IgD-negative memory B cell (primary cell): ENCODE data around the gene NUDT3. TPM values are rescaled to one million over a fixed set of nuclear protein-coding genes. Genes with fewer than 3 reads are reported as not detected.
A peak's percentile ranks its signal among the peaks of the same experiment; 100 is the strongest.
"Not testable (repeated sequence)": the region's sequence is repeated elsewhere in the genome, so short reads cannot be mapped to it uniquely, and the experiment has no call there.

Experiments
- H3K27ac Mint-ChIP-seq, 3 donors: one replicate each; pipeline ENCODE4 v1.8.0; 2020 to 2022; ENCODE audit warnings: mild to moderate bottlenecking in 3 of 3, mixed read lengths in 3 of 3, moderate library complexity in 1 of 3
- H3K27me3 Mint-ChIP-seq: one replicate; pipeline ENCODE4 v1.8.0; 2021; ENCODE audit warnings: mixed read lengths
- H3K36me3 Mint-ChIP-seq: one replicate; pipeline ENCODE4 v1.8.0; 2020; ENCODE audit warnings: mild to moderate bottlenecking, mixed read lengths
- H3K4me1 Mint-ChIP-seq, 3 donors: one replicate each; pipeline ENCODE4 v1.8.0; 2020 to 2022; ENCODE audit warnings: mixed read lengths in 3 of 3, mild to moderate bottlenecking in 1 of 3
- H3K4me3 Mint-ChIP-seq, 4 donors: one replicate each; pipeline ENCODE4 v1.8.0; 2020 to 2022; ENCODE audit warnings: mild to moderate bottlenecking in 4 of 4, mixed read lengths in 4 of 4, moderate library complexity in 3 of 4
- H3K9me3 Mint-ChIP-seq, 3 donors: one replicate each; pipeline ENCODE4 v1.8.0; 2020 to 2021; ENCODE audit warnings: mixed read lengths in 3 of 3, mild to moderate bottlenecking in 1 of 3
- polyA plus RNA-seq: library from polyadenylated mRNA; unstranded; fragments of 300-500 nt; fragmentation: Illumina TruSeq; gene quantifications from one replicate; pipeline ENCODE4 v1.2.3, GENCODE V29; 2021

NUDT3 gene
- polyA plus RNA-seq, 1 donor from 2014 or later: 11.2 TPM

DNA sequence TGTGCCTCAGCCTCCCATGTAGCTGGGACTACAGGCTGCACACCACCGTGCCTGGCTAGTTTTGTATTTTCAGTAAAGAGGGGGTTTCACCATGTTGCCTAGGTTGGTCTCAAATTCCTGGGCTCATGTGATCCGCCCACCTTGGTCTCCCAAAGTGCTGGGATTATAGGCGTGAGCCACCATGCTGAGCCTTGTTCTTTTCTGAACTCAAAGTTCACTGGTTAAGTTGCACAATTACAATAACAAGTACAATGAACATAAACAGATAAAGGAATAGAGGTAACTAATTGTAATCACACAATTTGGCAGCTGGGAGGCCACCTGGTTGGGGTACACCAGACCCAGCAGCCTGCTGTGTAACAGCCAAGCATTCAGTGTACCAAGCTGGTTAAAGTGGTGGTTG, 6.7 kb downstream of the NUDT3 start:
- H3K36me3 Mint-ChIP-seq: peaks cover 2% of the 10 kb centered on the region
- peaks cover 26 to 29% (median 27%) of the 10 kb centered on the region in 3 donors for H3K4me1 Mint-ChIP-seq
- no peak overlapping the region for H3K27ac Mint-ChIP-seq
- no peaks in the 10 kb centered on the region for H3K27me3 Mint-ChIP-seq
- no peak overlapping the region for H3K4me3 Mint-ChIP-seq
- no peaks in the 10 kb centered on the region for H3K9me3 Mint-ChIP-seq

- no peaks in the 10 kb centered on the region for H3K27me3 Mint-ChIP-seq
- no peaks in the 10 kb centered on the region for H3K9me3 Mint-ChIP-seq
- H3K4me3 Mint-ChIP-seq: peak overlapping the region in 1 of 4 donors; percentile 74
- H3K27ac Mint-ChIP-seq: peak overlapping the region in 2 of 3 donors; percentile 13 to 81
- peaks cover 26 to 32% (median 29%) of the 10 kb centered on the region in 3 donors for H3K4me1 Mint-ChIP-seq
- peaks cover 2% of the 10 kb centered on the region for H3K36me3 Mint-ChIP-seq
Observed at GRCh38 chr6:34384321-34385153, 7.9 kb downstream of the NUDT3 start.

DNA sequence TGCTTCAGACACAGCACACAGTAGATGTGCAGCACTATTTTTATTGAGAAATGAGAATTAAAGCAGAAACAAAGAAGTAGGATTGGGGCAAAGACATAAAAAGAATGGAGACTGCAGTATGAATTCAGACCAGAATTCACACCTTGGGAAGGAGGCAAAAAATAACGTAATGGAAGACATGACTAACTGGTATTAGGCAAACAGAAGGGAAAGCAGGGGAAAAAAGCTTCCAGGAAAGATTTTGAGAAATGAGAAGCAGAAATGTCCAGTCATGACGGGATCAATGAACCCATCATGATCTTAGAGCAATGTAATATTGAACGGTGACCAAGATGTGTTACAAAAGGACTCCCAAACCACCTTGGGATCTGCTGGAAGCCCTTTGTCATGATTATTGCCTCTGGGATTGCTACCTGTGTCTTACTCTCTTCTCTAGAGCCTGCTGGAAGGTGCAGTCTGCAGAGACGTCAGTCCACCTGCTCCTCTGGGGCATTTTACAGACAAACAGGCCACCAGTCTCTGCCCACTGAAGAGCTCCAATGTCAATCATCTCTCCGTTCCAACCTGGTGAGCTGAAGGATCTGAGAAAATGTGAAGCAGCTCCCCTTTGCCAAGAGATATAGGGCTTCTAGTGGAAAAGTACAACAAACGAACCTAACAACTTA, 8.7 kb downstream of the NUDT3 start:
- Mint-ChIP-seq H3K27me3 (no peaks in the 10 kb centered on the region), H3K9me3 (no peaks in the 10 kb centered on the region), H3K27ac (peak overlapping the region in 1 of 3 donors; percentile 13), H3K4me3 (no peak overlapping the region), H3K36me3 (no peaks in the 10 kb centered on the region), H3K4me1 (peaks cover 25 to 31% (median 27%) of the 10 kb centered on the region in 3 donors)

DNA sequence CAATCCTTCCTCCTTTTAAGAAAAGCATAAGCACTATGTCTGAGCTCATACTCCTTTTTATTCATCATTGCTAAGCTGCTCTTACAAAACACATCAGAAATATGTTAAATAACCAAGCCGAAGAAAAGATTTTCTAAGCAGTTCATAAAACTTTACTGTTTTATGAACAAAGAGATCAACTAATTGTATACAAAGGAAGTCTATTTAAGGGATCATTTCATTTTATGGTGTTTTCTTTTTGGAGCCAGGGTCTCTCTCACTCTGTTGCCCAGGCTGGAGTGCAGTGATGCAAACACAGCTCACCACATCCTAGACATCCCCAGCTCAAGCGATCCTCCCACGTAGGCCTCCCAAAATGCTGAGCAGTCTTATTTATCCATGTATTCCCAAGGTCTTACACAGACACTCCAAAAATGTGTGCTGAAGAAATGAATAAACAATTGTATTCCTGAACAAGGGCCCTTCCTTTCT, 9.3 kb downstream of the NUDT3 start:
- no peaks in the 10 kb centered on the region for H3K36me3 Mint-ChIP-seq
- H3K4me1 Mint-ChIP-seq: peaks cover 25 to 33% (median 27%) of the 10 kb centered on the region in 3 donors
- no peaks in the 10 kb centered on the region for H3K27me3 Mint-ChIP-seq
- H3K9me3 Mint-ChIP-seq: no peaks in the 10 kb centered on the region
- no peak overlapping the region for H3K27ac Mint-ChIP-seq
- H3K4me3 Mint-ChIP-seq: no peak overlapping the region

GRCh38 chr6:34381081-34381480, 11.4 kb downstream of the NUDT3 start:
- peaks cover 18 to 23% (median 21%) of the 10 kb centered on the region in 3 donors for H3K4me1 Mint-ChIP-seq
- no peaks in the 10 kb centered on the region for H3K27me3 Mint-ChIP-seq

GRCh38 chr6:34378470-34378869, 14.0 kb downstream of the NUDT3 start:
- H3K9me3 Mint-ChIP-seq: no peaks in the 10 kb centered on the region
- H3K36me3 Mint-ChIP-seq: no peaks in the 10 kb centered on the region
- no peak overlapping the region for H3K4me3 Mint-ChIP-seq
- peaks cover 7 to 11% (median 7%) of the 10 kb centered on the region in 3 donors for H3K4me1 Mint-ChIP-seq
- H3K27ac Mint-ChIP-seq: no peak overlapping the region
- no peaks in the 10 kb centered on the region for H3K27me3 Mint-ChIP-seq

More at GRCh38 chr6:34381081-34381480, 11.4 kb downstream of the NUDT3 start:
- Mint-ChIP-seq H3K36me3 (no peaks in the 10 kb centered on the region), H3K27ac (no peak overlapping the region), H3K4me3 (no peak overlapping the region), H3K9me3 (no peaks in the 10 kb centered on the region)

DNA sequence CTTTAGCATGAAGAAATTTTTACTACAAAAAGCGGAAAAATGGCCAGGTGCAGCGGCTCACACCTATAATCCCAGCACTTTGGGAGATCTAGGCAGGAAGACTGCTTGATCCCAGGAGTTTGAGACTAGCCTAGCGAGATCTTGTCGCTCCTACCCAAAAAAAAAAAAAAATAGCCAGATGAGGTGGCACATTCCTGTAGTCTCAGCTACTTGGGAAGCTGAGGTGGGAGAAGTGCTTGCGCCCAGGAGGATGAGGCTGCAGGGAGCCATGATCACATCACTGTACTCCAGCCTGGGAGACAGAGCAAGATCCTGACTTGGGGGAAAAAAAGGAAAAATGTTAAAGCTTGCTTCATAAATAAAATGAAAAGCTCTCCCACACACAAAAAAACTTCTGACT, 14.5 kb downstream of the NUDT3 start:
- Mint-ChIP-seq H3K4me3 (no peak overlapping the region), H3K36me3 (no peaks in the 10 kb centered on the region), H3K27me3 (no peaks in the 10 kb centered on the region), H3K9me3 (no peaks in the 10 kb centered on the region), H3K4me1 (peaks cover 4 to 7% (median 6%) of the 10 kb centered on the region in 3 donors), H3K27ac (peak overlapping the region in 1 of 3 donors; percentile 3)

GRCh38 chr6:34377571-34377970, 14.9 kb downstream of the NUDT3 start:
- H3K27me3 Mint-ChIP-seq, H3K9me3 Mint-ChIP-seq, H3K36me3 Mint-ChIP-seq, H3K27ac Mint-ChIP-seq, H3K4me1 Mint-ChIP-seq, H3K4me3 Mint-ChIP-seq: not testable (repeated sequence)

DNA sequence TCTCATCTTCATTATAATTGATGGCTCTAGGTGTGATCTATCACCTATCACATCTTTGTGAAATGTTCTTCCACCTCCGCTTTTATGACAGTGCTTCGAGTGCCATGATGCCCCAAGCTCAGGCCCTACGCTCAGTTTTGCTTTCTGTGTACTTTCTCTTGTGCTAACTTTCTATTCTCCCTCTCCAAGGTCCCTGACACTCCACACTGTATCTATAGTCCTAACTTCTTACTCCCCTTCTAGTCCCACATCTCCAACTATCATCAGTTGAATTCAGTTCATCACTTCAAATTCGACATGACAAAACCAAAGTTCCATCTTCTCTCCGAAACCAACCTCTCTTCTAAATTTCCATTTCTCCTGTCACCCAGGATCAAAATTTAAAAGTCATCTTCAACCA, 16.6 kb downstream of the NUDT3 start:
- no peak overlapping the region for H3K27ac Mint-ChIP-seq
- H3K9me3 Mint-ChIP-seq: no peaks in the 10 kb centered on the region
- H3K36me3 Mint-ChIP-seq: no peaks in the 10 kb centered on the region
- no peaks in the 10 kb centered on the region for H3K27me3 Mint-ChIP-seq
- H3K4me3 Mint-ChIP-seq: no peak overlapping the region
- peaks cover 4 to 5% (median 4%) of the 10 kb centered on the region in 3 donors for H3K4me1 Mint-ChIP-seq

GRCh38 chr6:34374508-34374907, 18.0 kb downstream of the NUDT3 start:
- H3K27ac Mint-ChIP-seq: no peak overlapping the region
- no peaks in the 10 kb centered on the region for H3K27me3 Mint-ChIP-seq
- no peaks in the 10 kb centered on the region for H3K9me3 Mint-ChIP-seq
- H3K36me3 Mint-ChIP-seq: peaks cover 3% of the 10 kb centered on the region
- H3K4me3 Mint-ChIP-seq: no peak overlapping the region
- H3K4me1 Mint-ChIP-seq: peaks cover 5 to 9% (median 6%) of the 10 kb centered on the region in 3 donors

- H3K4me3 Mint-ChIP-seq: no peak overlapping the region
- no peaks in the 10 kb centered on the region for H3K27me3 Mint-ChIP-seq
- H3K36me3 Mint-ChIP-seq: peaks cover 3% of the 10 kb centered on the region
- no peak overlapping the region for H3K27ac Mint-ChIP-seq
- peaks cover 5 to 9% (median 6%) of the 10 kb centered on the region in 3 donors for H3K4me1 Mint-ChIP-seq
- no peaks in the 10 kb centered on the region for H3K9me3 Mint-ChIP-seq
Observed at GRCh38 chr6:34374069-34374468, 18.4 kb downstream of the NUDT3 start.

GRCh38 chr6:34373511-34373910, 19.0 kb downstream of the NUDT3 start:
- Mint-ChIP-seq H3K36me3 (peaks cover 3% of the 10 kb centered on the region), H3K27ac (no peak overlapping the region), H3K9me3 (no peaks in the 10 kb centered on the region), H3K4me3 (no peak overlapping the region), H3K4me1 (peaks cover 5 to 6% (median 5%) of the 10 kb centered on the region in 3 donors), H3K27me3 (no peaks in the 10 kb centered on the region)

DNA sequence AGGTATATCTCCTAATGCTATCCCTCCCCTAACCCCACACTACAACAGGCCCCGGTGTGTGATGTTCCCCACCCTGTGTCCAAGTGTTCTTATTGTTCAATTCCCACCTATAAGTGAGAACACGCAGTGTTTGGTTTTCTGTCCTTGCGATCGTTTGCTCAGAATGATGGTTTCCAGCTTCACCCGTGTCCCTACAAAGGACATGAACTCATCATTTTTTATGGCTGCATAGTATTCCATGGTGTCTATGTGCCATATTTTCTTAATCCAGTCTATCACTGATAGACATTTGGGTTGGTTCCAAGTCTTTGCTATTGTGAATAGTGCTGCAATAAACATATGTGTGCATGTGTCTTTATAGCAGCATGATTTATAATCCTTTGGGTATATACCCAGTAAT, 20.6 kb downstream of the NUDT3 start:
- H3K36me3 Mint-ChIP-seq: not testable (repeated sequence)

DNA sequence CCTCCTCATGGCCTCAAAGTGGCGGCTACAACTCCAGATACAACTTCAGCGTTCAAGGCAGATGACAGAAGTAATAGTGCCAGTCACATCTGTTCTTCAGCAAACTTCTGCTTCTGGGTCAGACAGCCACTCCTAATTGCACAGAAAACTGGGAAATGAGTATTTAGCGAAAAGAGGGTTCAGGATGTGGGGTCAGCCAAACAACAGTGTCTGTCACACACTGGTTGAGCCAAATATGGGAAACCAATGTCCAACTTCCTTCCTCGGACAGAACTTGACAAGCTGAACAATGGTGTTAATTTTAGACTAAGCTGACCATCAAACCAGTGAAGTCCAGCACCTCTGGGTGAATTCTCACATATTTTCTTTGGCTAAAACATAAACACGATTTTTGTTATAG, 22.1 kb downstream of the NUDT3 start:
- Mint-ChIP-seq H3K27ac (no peak overlapping the region), H3K36me3 (peaks cover 3% of the 10 kb centered on the region), H3K4me1 (peaks cover 7 to 16% (median 12%) of the 10 kb centered on the region in 3 donors), H3K27me3 (no peaks in the 10 kb centered on the region), H3K9me3 (no peaks in the 10 kb centered on the region), H3K4me3 (peak overlapping the region in 1 of 4 donors; percentile 41)

More for the DNA sequence above, 20.6 kb downstream of the NUDT3 start:
- peaks cover 5 to 12% (median 8%) of the 10 kb centered on the region in 3 donors for H3K4me1 Mint-ChIP-seq
- H3K9me3 Mint-ChIP-seq, H3K27ac Mint-ChIP-seq, H3K4me3 Mint-ChIP-seq, H3K27me3 Mint-ChIP-seq: not testable (repeated sequence)

- Mint-ChIP-seq H3K36me3 (peaks cover 3% of the 10 kb centered on the region), H3K4me3 (peak overlapping the region in 1 of 4 donors; percentile 17), H3K9me3 (no peaks in the 10 kb centered on the region), H3K27me3 (no peaks in the 10 kb centered on the region), H3K27ac (no peak overlapping the region), H3K4me1 (peaks cover 10 to 18% (median 14%) of the 10 kb centered on the region in 3 donors)
Observed at GRCh38 chr6:34369385-34369784, 23.1 kb downstream of the NUDT3 start.
